ENCODE data around the gene MAEA.

- TF ChIP-seq, protein P1, sequence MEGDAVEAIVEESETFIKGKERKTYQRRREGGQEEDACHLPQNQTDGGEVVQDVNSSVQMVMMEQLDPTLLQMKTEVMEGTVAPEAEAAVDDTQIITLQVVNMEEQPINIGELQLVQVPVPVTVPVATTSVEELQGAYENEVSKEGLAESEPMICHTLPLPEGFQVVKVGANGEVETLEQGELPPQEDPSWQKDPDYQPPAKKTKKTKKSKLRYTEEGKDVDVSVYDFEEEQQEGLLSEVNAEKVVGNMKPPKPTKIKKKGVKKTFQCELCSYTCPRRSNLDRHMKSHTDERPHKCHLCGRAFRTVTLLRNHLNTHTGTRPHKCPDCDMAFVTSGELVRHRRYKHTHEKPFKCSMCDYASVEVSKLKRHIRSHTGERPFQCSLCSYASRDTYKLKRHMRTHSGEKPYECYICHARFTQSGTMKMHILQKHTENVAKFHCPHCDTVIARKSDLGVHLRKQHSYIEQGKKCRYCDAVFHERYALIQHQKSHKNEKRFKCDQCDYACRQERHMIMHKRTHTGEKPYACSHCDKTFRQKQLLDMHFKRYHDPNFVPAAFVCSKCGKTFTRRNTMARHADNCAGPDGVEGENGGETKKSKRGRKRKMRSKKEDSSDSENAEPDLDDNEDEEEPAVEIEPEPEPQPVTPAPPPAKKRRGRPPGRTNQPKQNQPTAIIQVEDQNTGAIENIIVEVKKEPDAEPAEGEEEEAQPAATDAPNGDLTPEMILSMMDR (IDR thresholded peaks at IDR 0.05), result peak; percentile 43 to 82 (median 74)
- TF ChIP-seq POLR2A (IDR thresholded peaks at IDR 0.05) (no peak), POLR2AphosphoS5 (IDR thresholded peaks at IDR 0.05) (no peak)
Observed at GRCh38 chr4:1356181-1356998, 66.7 kb downstream of the MAEA start.
